Superior temporal gyrus (tissue), 1 donor: ENCODE results near the gene ECHS1.
A peak's percentile ranks its signal among the peaks of the same experiment; 100 is the strongest.
"Not testable (repeated sequence)": the region's sequence is repeated elsewhere in the genome, so short reads cannot be mapped to it uniquely, and the experiment has no call there.

Source experiments
- DNase-seq: peaks from one replicate; pipeline ENCODE4 v3.0.0-alpha.2; 2016; ENCODE audit errors: extremely low spot score

ECHS1 gene

GRCh38 chr10:133399123-133399601 is 26.0 kb upstream of the ECHS1 start:
- no peak for DNase-seq

- DNase-seq = no peak
These were observed 24.8 kb upstream of the ECHS1 start for GRCh38 chr10:133397938-133398337.

- DNase-seq = no peak
These were observed 23.0 kb upstream of the ECHS1 start for GRCh38 chr10:133396035-133396624.

- no peak for DNase-seq
These were observed 21.7 kb upstream of the ECHS1 start for GRCh38 chr10:133394801-133395221.

- DNase-seq = peak; percentile 95
These were observed 21.0 kb upstream of the ECHS1 start, which contains the start of gene MTG1 for GRCh38 chr10:133394064-133394663. Gene MTG1 (plus strand): TSS chr10:133394157. CDS start chr10:133394221, 64 bp downstream.

- no peak for DNase-seq
These were observed 20.4 kb upstream of the ECHS1 start for GRCh38 chr10:133393401-133394063.

- no peak for DNase-seq
These were observed 18.8 kb upstream of the ECHS1 start for GRCh38 chr10:133391761-133392518.

GRCh38 chr10:133391249-133391635 is 18.1 kb upstream of the ECHS1 start:
- DNase-seq = no peak

- no peak for DNase-seq
These were observed 17.6 kb upstream of the ECHS1 start for GRCh38 chr10:133390597-133391248.

- no peak for DNase-seq
These were observed 16.0 kb upstream of the ECHS1 start for GRCh38 chr10:133388973-133389818.

- DNase-seq = no peak
These were observed 15.2 kb upstream of the ECHS1 start for GRCh38 chr10:133388236-133388972.

- not testable (repeated sequence) for DNase-seq
These were observed 13.8 kb upstream of the ECHS1 start for GRCh38 chr10:133386951-133387350.

- DNase-seq = no peak
These were observed 12.1 kb upstream of the ECHS1 start for GRCh38 chr10:133385214-133385613.

- DNase-seq = no peak
These were observed 10.9 kb upstream of the ECHS1 start for GRCh38 chr10:133384071-133384470.

- no peak for DNase-seq
These were observed 10.4 kb upstream of the ECHS1 start for GRCh38 chr10:133383551-133383950.

- DNase-seq = no peak
These were observed 7.9 kb upstream of the ECHS1 start for GRCh38 chr10:133381036-133381435.

- peak; percentile 36 for DNase-seq
These were observed 6.9 kb upstream of the ECHS1 start for GRCh38 chr10:133379801-133380666.

- DNase-seq = peak; percentile 47
These were observed 6.1 kb upstream of the ECHS1 start, which contains the start of gene PAOX for GRCh38 chr10:133379152-133379800. Gene PAOX (plus strand): TSS chr10:133379262. CDS start chr10:133379317, 55 bp downstream.
